H1 (cell line): ENCODE results near the gene TIMM10B. TPM values are rescaled to one million over a fixed set of nuclear protein-coding genes. Genes with fewer than 3 reads are reported as not detected.

Source experiments
- CTCF ChIA-PET: fragments of 300-600 bp; sonication (Branson Sonifier 250); formaldehyde crosslinking; loops from one replicate; lab custom pipeline; 2021; ENCODE audit not compliant: partially characterized antibody; lab: Charles Lee
- POLR2A ChIA-PET: fragments of 300-600 bp; sonication (Branson Sonifier 250); formaldehyde crosslinking; loops from one replicate; lab custom pipeline; 2021; ENCODE audit warnings: inconsistent platforms; ENCODE audit not compliant: partially characterized antibody; lab: Charles Lee
- DNase-seq, 2 experiments: peaks; one replicate each; pipeline versions ENCODE4 v3.0.0 to v3.0.0-alpha.2; 2010 to 2022; ENCODE audit warnings: low spot score in 2 of 2, low read depth in 1 of 2, mixed read lengths in 1 of 2
- FAIRE-seq: peaks from 2 replicates; lab custom pipeline; 2011; peaks lifted over from hg19 to GRCh38; lab: Jason Lieb, UNC
- H2AFZ ChIP-seq: 2 replicates; pipeline ENCODE4 v1.8.1; 2012; ENCODE audit warnings: low read length, inconsistent platforms
- H2AK5ac ChIP-seq: 2 replicates; pipeline ENCODE4 v1.6.1; 2013; ENCODE audit warnings: low read depth, low read length
- H2BK120ac ChIP-seq: replicated peaks from 2 replicates; pipeline ENCODE3; 2013; ENCODE audit warnings: low read depth, low read length, inconsistent platforms
- H2BK12ac ChIP-seq: 2 replicates; pipeline ENCODE4 v1.6.1; 2013; ENCODE audit warnings: low read depth, low read length
- H2BK15ac ChIP-seq: 2 replicates; pipeline ENCODE4 v1.6.1; 2013; ENCODE audit warnings: low read length
- H2BK20ac ChIP-seq: 2 replicates; pipeline ENCODE4 v1.6.1; 2013; ENCODE audit warnings: low read length
- H2BK5ac ChIP-seq: 2 replicates; pipeline ENCODE4 v1.6.1; 2013; ENCODE audit warnings: low read depth, low read length
- H3K14ac ChIP-seq: 2 replicates; pipeline ENCODE4 v1.6.1; 2013; ENCODE audit warnings: inconsistent platforms; ENCODE audit not compliant: insufficient read length
- H3K18ac ChIP-seq: 2 replicates; pipeline ENCODE4 v1.6.1; 2013; ENCODE audit warnings: low read length; ENCODE audit errors: extremely low read depth
- H3K23ac ChIP-seq: 2 replicates; pipeline ENCODE4 v1.6.1; 2013; ENCODE audit warnings: inconsistent platforms; ENCODE audit not compliant: insufficient read length
- H3K23me2 ChIP-seq: 2 replicates; pipeline ENCODE4 v1.6.1; 2013; ENCODE audit warnings: low read depth, low read length
- H3K27ac ChIP-seq: 2 replicates; pipeline ENCODE4 v1.6.1; 2011; ENCODE audit warnings: low read depth, low read length, inconsistent platforms
- H3K27me3 ChIP-seq, 4 experiments: replicated peaks in 1 of 4; 1 replicate in 1 of 4; 2 replicates in 3 of 4; pipeline versions ENCODE4 v1.6.1 to v1.8.1; 2011 to 2013; ENCODE audit warnings: low read length in 3 of 4, mild to moderate bottlenecking in 3 of 4, inconsistent platforms in 2 of 4, mixed read lengths in 2 of 4, moderate library complexity in 1 of 4; ENCODE audit not compliant: control insufficient read depth in 3 of 4, insufficient read depth in 3 of 4; ENCODE audit errors: extremely low read depth in 1 of 4
- H3K36me3 ChIP-seq, 4 experiments: 2 replicates each; pipeline versions ENCODE4 v1.6.1 to v1.8.1; 2011 to 2013; ENCODE audit warnings: mild to moderate bottlenecking in 4 of 4, low read length in 3 of 4, moderate library complexity in 2 of 4, control low read depth in 1 of 4, inconsistent platforms in 1 of 4; ENCODE audit not compliant: insufficient read depth in 4 of 4, control insufficient read depth in 2 of 4
- H3K4ac ChIP-seq: replicated peaks from 2 replicates; pipeline ENCODE3; 2013; ENCODE audit warnings: low read length, low read depth, mixed read lengths, inconsistent platforms; ENCODE audit not compliant: insufficient read length
- H3K4me1 ChIP-seq, 4 experiments: replicated peaks in 1 of 4; 1 replicate in 1 of 4; 2 replicates in 3 of 4; pipeline versions ENCODE4 v1.6.1 to v1.8.1; 2011 to 2013; ENCODE audit warnings: low read length in 3 of 4, inconsistent platforms in 2 of 4, mixed read lengths in 1 of 4; ENCODE audit not compliant: insufficient read depth in 4 of 4, control insufficient read depth in 3 of 4
- H3K4me2 ChIP-seq, 2 experiments: 2 replicates each; pipeline versions ENCODE4 v1.6.1 to v1.8.1; 2011 to 2013; ENCODE audit warnings: low read depth in 2 of 2, low read length in 2 of 2, control low read depth in 1 of 2, inconsistent platforms in 1 of 2, mild to moderate bottlenecking in 1 of 2; ENCODE audit not compliant: insufficient read depth in 1 of 2
- H3K4me3 ChIP-seq, 4 experiments: fragments of 200-600, 300-600 bp in 1 of 4; sonication (generic), shearing (Covaris generic), sonication (Bioruptor Twin) in 1 of 4; 2 replicates each; pipeline versions ENCODE4 v1.5.1 to v1.8.1; 2011 to 2016; ENCODE audit warnings: low read length in 4 of 4, low read depth in 3 of 4, control low read depth in 2 of 4, inconsistent platforms in 2 of 4, mild to moderate bottlenecking in 2 of 4, mixed read lengths in 1 of 4, moderate library complexity in 1 of 4; ENCODE audit not compliant: insufficient read depth in 2 of 4; ENCODE audit errors: extremely low read depth in 1 of 4
- H3K56ac ChIP-seq: replicated peaks from 2 replicates; pipeline ENCODE3; 2013; ENCODE audit warnings: low read depth, mild to moderate bottlenecking, mixed read lengths, low read length, inconsistent platforms; ENCODE audit not compliant: insufficient read length
- H3K79me1 ChIP-seq: 2 replicates; pipeline ENCODE4 v1.6.1; 2013; ENCODE audit warnings: low read depth, low read length, control low read depth
- H3K79me2 ChIP-seq, 2 experiments: 2 replicates each; pipeline versions ENCODE4 v1.6.1 to v1.8.1; 2012 to 2013; ENCODE audit warnings: low read length in 2 of 2, mild to moderate bottlenecking in 2 of 2, inconsistent platforms in 1 of 2; ENCODE audit not compliant: insufficient read depth in 2 of 2, control insufficient read depth in 1 of 2
- H3K9ac ChIP-seq, 4 experiments: replicated peaks in 1 of 4; 1 replicate in 1 of 4; 2 replicates in 3 of 4; pipeline versions ENCODE4 v1.6.1 to v1.8.1; 2011 to 2013; ENCODE audit warnings: low read depth in 3 of 4, low read length in 3 of 4, control low read depth in 2 of 4, mild to moderate bottlenecking in 2 of 4, moderate library complexity in 2 of 4, inconsistent platforms in 1 of 4; ENCODE audit errors: extremely low read depth in 1 of 4
- H3K9me3 ChIP-seq, 2 experiments: 2 replicates each; pipeline versions ENCODE4 v1.6.1 to v1.8.1; 2012 to 2013; ENCODE audit warnings: mild to moderate bottlenecking in 2 of 2, moderate library complexity in 2 of 2, control low read depth in 1 of 2, inconsistent platforms in 1 of 2, low read depth in 1 of 2, low read length in 1 of 2, mixed read lengths in 1 of 2; ENCODE audit not compliant: insufficient read depth in 2 of 2
- H4K20me1 ChIP-seq, 2 experiments: replicated peaks in 1 of 2; 2 replicates each; pipeline versions ENCODE3 to v1.8.1; 2011 to 2013; ENCODE audit warnings: inconsistent platforms in 2 of 2, low read length in 2 of 2, mild to moderate bottlenecking in 1 of 2; ENCODE audit not compliant: insufficient read depth in 2 of 2, control insufficient read depth in 1 of 2
- H4K5ac ChIP-seq: 2 replicates; pipeline ENCODE4 v1.6.1; 2013; ENCODE audit warnings: low read length, low read depth, mixed read lengths, inconsistent platforms; ENCODE audit not compliant: insufficient read length
- H4K8ac ChIP-seq: 2 replicates; pipeline ENCODE4 v1.8.0; 2013; ENCODE audit warnings: mild to moderate bottlenecking, moderate library complexity, low read length, inconsistent platforms; ENCODE audit not compliant: insufficient read depth; ENCODE audit errors: extremely low read depth
- H4K91ac ChIP-seq: replicated peaks from 2 replicates; pipeline ENCODE3; 2013; ENCODE audit warnings: low read length, mixed read lengths, inconsistent platforms; ENCODE audit not compliant: insufficient read length
- KDM5A ChIP-seq: fragments of 200-600 bp; IDR thresholded peaks from 2 replicates; pipeline ENCODE4 v1.7.1; 2012; ENCODE audit warnings: mild to moderate bottlenecking, low read length, inconsistent platforms, mixed read lengths
- POLR2A ChIP-seq, 2 experiments: IDR thresholded peaks; 1 replicate in 1 of 2; 2 replicates in 1 of 2; pipeline ENCODE4 v1.6.1; 2011; ENCODE audit warnings: low read depth in 2 of 2, low read length in 2 of 2, mild to moderate bottlenecking in 2 of 2; ENCODE audit errors: control extremely low read depth in 1 of 2
- SIX5 ChIP-seq: IDR thresholded peaks from 2 replicates; pipeline ENCODE4 v1.6.1; 2011; ENCODE audit warnings: mild to moderate bottlenecking, low read depth, low read length
- TAF1 ChIP-seq: IDR thresholded peaks from 2 replicates; pipeline ENCODE4 v1.6.1; 2011; ENCODE audit warnings: mild to moderate bottlenecking, low read depth, low read length
- WGBS, 2 experiments: shearing (Covaris generic) in 1 of 2; methylation state at CpG; one replicate each; pipeline versions ENCODE4 v1.1.6 to v1.1.7; 2013 to 2015; ENCODE audit warnings: low lambda C conversion rate in 2 of 2, mixed read lengths in 2 of 2, inconsistent platforms in 1 of 2, low coverage in 1 of 2, missing lambda C conversion rate in 1 of 2; ENCODE audit not compliant: insufficient replicate concordance in 2 of 2, insufficient coverage in 1 of 2, insufficient read length in 1 of 2; ENCODE audit errors: extremely low coverage in 1 of 2, missing lambda C conversion rate in 1 of 2; 5-methylcytosine and 5-hydroxymethylcytosine counted together
- polyA plus RNA-seq, 7 experiments: library from polyadenylated mRNA; depleted of rRNA in 3 of 7; stranded (reverse) in 5 of 7; unstranded in 2 of 7; fragments of >200 nt in 5 of 7; fragments of 200-250 nt in 2 of 7; gene quantifications; 1 replicate in 5 of 7; 2 replicates in 1 of 7; 4 replicates in 1 of 7; pipeline versions ENCODE4 v1.2.1 to v1.2.3, GENCODE V29; 2011 to 2013; ENCODE audit warnings: missing spikeins in 2 of 7, mixed read lengths in 2 of 7
- total RNA-seq: library from RNA; stranded (reverse); fragmentation: NEBNext Ultra II Directional; extraction: Animal tissue kit (Norgen Biotek cat#: 25700); gene quantifications from 2 replicates; pipeline ENCODE4 v1.2.1, GENCODE V29; 2021
- TF ChIP-seq, protein P1 (sequence below): IDR thresholded peaks from 2 replicates; pipeline ENCODE4 v1.6.1; 2011; ENCODE audit warnings: low read length, improper control_type of control experiment

The TIMM10B gene
- total and polyA plus RNA-seq, 2 of the 8 experiments (the other 6 are each of a cell fraction or from before 2014, with no cell fraction given): 38.2 to 47.8 TPM

DNA sequence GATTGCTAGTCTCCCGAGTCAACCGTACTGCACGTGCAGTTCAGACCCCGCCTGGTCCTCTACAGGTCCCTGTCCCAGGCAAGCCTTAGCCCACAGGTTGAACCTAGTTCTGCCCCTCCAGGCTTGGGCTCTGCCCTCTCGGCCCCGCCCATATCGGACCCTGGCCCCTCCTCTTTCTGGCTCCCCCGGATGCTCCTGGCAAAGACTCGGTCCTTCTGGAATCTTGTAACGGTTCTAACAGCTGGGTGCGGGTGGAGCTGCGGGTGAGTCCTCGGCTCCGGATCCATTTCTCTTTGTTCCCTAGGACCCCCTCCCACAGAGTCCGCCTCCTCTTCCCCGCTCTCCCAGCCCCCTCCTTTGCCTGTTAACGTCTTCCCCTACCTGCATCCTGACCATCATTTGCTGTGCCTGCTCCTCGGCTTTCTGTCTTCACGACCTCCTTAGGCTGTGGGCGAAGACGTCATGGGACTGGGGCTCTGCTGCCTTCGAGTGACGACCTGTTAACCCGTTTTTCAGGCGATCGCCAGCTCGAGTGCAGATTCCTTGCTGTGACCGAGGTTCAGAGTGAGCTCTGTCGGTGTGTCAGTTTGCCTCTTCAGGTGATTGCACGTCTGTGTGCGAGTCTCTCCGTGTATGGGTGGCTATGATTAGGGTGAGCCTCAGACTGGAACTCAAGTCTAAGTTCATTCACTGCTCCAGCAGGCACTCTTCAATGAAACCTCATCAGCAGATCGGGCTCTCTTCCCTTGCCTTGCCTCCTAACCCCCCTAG lies 16.0 kb downstream of the TIMM10B start, which contains the start of gene DNHD1:
TSS of gene DNHD1 (plus strand) at position 212 of the 771 bp plus-strand sequence. CDS start 936 bp downstream, outside the sequence.
- Histone ChIP-seq H2BK5ac (no peak within 1 kb of the TSS; the same call in 1 of the 2 replicates), H3K4me1 (peaks cover 0 to 6% (median 1%) of the 10 kb centered on the region in 4 experiments; a peak in 4 of 7 replicates), H3K79me2 (no peaks in the 10 kb centered on the region), H3K27ac (no peak within 1 kb of the TSS), H3K9me3 (no peaks in the 10 kb centered on the region), H3K4me3 (peak within 1 kb of the TSS in 3 of 4 experiments; percentile 21 to 44 (median 23); a peak in 5 of 8 replicates), H4K20me1 (no peaks in the 10 kb centered on the region), H4K8ac (peak within 1 kb of the TSS; percentile 40; the same call in 1 of the 2 replicates), H3K56ac (no peak within 1 kb of the TSS), H2BK20ac (no peak within 1 kb of the TSS), H3K79me1 (no peaks in the 10 kb centered on the region), H3K14ac (no peak within 1 kb of the TSS), H2AK5ac (no peak within 1 kb of the TSS; the same call in 1 of the 2 replicates), H3K4me2 (peak within 1 kb of the TSS; percentile 62 to 79), H2BK15ac (peak within 1 kb of the TSS; percentile 65; the same call in 1 of the 2 replicates), H2BK12ac (peak within 1 kb of the TSS; percentile 55; the same call in 1 of the 2 replicates), H3K9ac (peak within 1 kb of the TSS in 2 of 4 experiments; percentile 20 to 21; a peak in 2 of 7 replicates), H3K23ac (no peak within 1 kb of the TSS), H4K5ac (no peak within 1 kb of the TSS), H2BK120ac (no peak within 1 kb of the TSS), H3K23me2 (peaks cover 3% of the 10 kb centered on the region; the same call in 1 of the 2 replicates), H4K91ac (no peak within 1 kb of the TSS), H3K18ac (0 out of 2 replicates have a peak within 1 kb of the TSS, but pooled peaks have one; percentile 42), H3K4ac (no peak within 1 kb of the TSS), H2AFZ (peak within 1 kb of the TSS; percentile 21; the same call in 1 of the 2 replicates), H3K27me3 (no peaks in the 10 kb centered on the region), H3K36me3 (peaks cover 0 to 4% (median 2%) of the 10 kb centered on the region in 4 experiments; a peak in 3 of 8 replicates)
- 50% methylated on average over 32 of the region's 33 CpGs; no CpG with 5 or more reads in 1 of the 2 experiments for WGBS, 2 experiments
- CTCF ChIA-PET: interaction anchor here (0.6 to 8.7 kb wide), 17 partner anchors 8 to 171 kb away, joined by 3 to 60 read pairs (median 4); partner anchors contain the start of gene TIMM10B
- no peak for FAIRE-seq
- TF ChIP-seq TAF1: peak; percentile 56; the same call in 1 of the 2 replicates
- no peak for TF ChIP-seq KDM5A
- peak in 1 of 2 experiments; percentile 46; a peak in 1 of 3 replicates for TF ChIP-seq POLR2A (IDR thresholded peaks at IDR 0.05; ENCODE audit: control extremely low read depth in 1 of 2, low read depth in 2 of 2, low read length in 2 of 2)
- TF ChIP-seq SIX5: no peak
- TF ChIP-seq, protein P1, sequence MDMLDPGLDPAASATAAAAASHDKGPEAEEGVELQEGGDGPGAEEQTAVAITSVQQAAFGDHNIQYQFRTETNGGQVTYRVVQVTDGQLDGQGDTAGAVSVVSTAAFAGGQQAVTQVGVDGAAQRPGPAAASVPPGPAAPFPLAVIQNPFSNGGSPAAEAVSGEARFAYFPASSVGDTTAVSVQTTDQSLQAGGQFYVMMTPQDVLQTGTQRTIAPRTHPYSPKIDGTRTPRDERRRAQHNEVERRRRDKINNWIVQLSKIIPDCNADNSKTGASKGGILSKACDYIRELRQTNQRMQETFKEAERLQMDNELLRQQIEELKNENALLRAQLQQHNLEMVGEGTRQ: no peak
- peak; percentile 33 to 84 for DNase-seq
- POLR2A ChIA-PET: interaction anchor here (1.1 to 4.2 kb wide), 7 partner anchors 8 to 199 kb away, joined by 3 to 13 read pairs (median 9); partner anchors contain the start of genes ARFIP2, TIMM10B and TRIM3
